ENCODE measurements around the gene KRTAP4-2.
"Not testable (repeated sequence)": the region's sequence is repeated elsewhere in the genome, so short reads cannot be mapped to it uniquely, and the experiment has no call there.

Gene KRTAP4-2

DNA sequence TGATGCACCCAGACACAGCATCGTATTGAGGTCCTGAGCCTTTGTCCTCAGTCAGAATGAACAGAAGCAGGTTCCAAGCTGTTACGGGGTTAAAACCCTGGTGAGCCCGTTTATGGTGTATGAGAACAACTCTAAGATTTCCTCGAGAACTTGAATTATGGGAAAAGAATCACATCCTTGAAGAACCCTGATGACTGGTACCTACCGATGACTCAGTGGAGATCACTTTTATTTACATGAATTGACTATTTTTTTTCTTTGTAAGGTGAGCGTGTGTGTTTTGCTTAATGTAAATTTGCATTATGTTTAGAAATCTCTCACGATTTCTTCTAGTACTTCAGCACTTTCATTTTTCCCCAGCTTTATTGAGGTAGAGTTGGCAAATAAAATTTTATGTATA is 14.2 kb downstream of the KRTAP4-2 start:
- Histone ChIP-seq H2AFZ (ENCODE audit: low read length) (no peak overlapping the region), H3K27me3 (ENCODE audit: insufficient read depth, low read length) (no peaks in the 10 kb centered on the region), H3K4me2 (ENCODE audit: low read length) (no peak overlapping the region), H3K9me3 (ENCODE audit: low read length) (no peaks in the 10 kb centered on the region), H4K20me1 (ENCODE audit: insufficient read depth, low read length) (no peaks in the 10 kb centered on the region), H3K79me2 (ENCODE audit: insufficient read depth, low read length) (no peaks in the 10 kb centered on the region), H3F3A (ENCODE audit: insufficient read depth, low read length) (no peaks in the 10 kb centered on the region), H3K4me3 (ENCODE audit: low read depth, low read length, poor library complexity, severe bottlenecking) (no peak overlapping the region), H3K27ac (ENCODE audit: low read depth, low read length, poor library complexity, severe bottlenecking) (no peak overlapping the region), H3K4me1 (ENCODE audit: insufficient read depth, low read length, severe bottlenecking) (no peaks in the 10 kb centered on the region), H3K36me3 (ENCODE audit: insufficient read depth, low read length) (no peaks in the 10 kb centered on the region), H3K9ac (ENCODE audit: low read length) (no peak overlapping the region), H3K9me2 (ENCODE audit: low read depth, low read length) (no peaks in the 10 kb centered on the region)
- no peak for TF ChIP-seq EZH2 (IDR thresholded peaks at IDR 0.05; ENCODE audit: borderline replicate concordance, low read length)
- TF ChIP-seq CTCF (IDR thresholded peaks at IDR 0.05; ENCODE audit: low read length) = no peak

- Histone ChIP-seq H3K9me3 (ENCODE audit: low read length) (no peaks in the 10 kb centered on the region), H4K20me1 (ENCODE audit: insufficient read depth, low read length) (no peaks in the 10 kb centered on the region), H3K4me3 (ENCODE audit: low read depth, low read length, poor library complexity, severe bottlenecking) (no peak within 1 kb of the TSS), H3K9ac (ENCODE audit: low read length) (no peak within 1 kb of the TSS), H3K9me2 (ENCODE audit: low read depth, low read length) (no peaks in the 10 kb centered on the region), H3K27ac (ENCODE audit: low read depth, low read length, poor library complexity, severe bottlenecking) (no peak within 1 kb of the TSS), H3K79me2 (ENCODE audit: insufficient read depth, low read length) (no peaks in the 10 kb centered on the region), H3K36me3 (ENCODE audit: insufficient read depth, low read length) (no peaks in the 10 kb centered on the region), H3K4me1 (ENCODE audit: insufficient read depth, low read length, severe bottlenecking) (no peaks in the 10 kb centered on the region), H3F3A (ENCODE audit: insufficient read depth, low read length) (no peaks in the 10 kb centered on the region), H3K27me3 (ENCODE audit: insufficient read depth, low read length) (no peaks in the 10 kb centered on the region), H3K4me2 (ENCODE audit: low read length) (no peak within 1 kb of the TSS), H2AFZ (ENCODE audit: low read length) (no peak within 1 kb of the TSS)
- TF ChIP-seq EZH2 (IDR thresholded peaks at IDR 0.05; ENCODE audit: borderline replicate concordance, low read length) = no peak
Measured at GRCh38 chr17:41160648-41161047, 17.4 kb downstream of the KRTAP4-2 start, which contains the start of gene KRTAP4-4. TSS of gene KRTAP4-4 (minus strand) at chr17:41160748. CDS start at chr17:41160691, 57 bp downstream.

- not testable (repeated sequence) for H3K9me2 ChIP-seq (ENCODE audit: low read depth, low read length); H3K27me3 ChIP-seq (ENCODE audit: insufficient read depth, low read length); H3K79me2 ChIP-seq (ENCODE audit: insufficient read depth, low read length)
Measured at GRCh38 chr17:41160190-41160589, 17.8 kb downstream of the KRTAP4-2 start.

GRCh38 chr17:41153856-41154255 is 24.2 kb downstream of the KRTAP4-2 start:
- Histone ChIP-seq H3K4me2 (ENCODE audit: low read length) (no peak overlapping the region), H4K20me1 (ENCODE audit: insufficient read depth, low read length) (no peaks in the 10 kb centered on the region), H3K4me1 (ENCODE audit: insufficient read depth, low read length, severe bottlenecking) (no peaks in the 10 kb centered on the region), H2AFZ (ENCODE audit: low read length) (no peak overlapping the region), H3K27ac (ENCODE audit: low read depth, low read length, poor library complexity, severe bottlenecking) (no peak overlapping the region), H3K79me2 (ENCODE audit: insufficient read depth, low read length) (no peaks in the 10 kb centered on the region), H3K36me3 (ENCODE audit: insufficient read depth, low read length) (no peaks in the 10 kb centered on the region), H3F3A (ENCODE audit: insufficient read depth, low read length) (no peaks in the 10 kb centered on the region), H3K4me3 (ENCODE audit: low read depth, low read length, poor library complexity, severe bottlenecking) (no peak overlapping the region), H3K9ac (ENCODE audit: low read length) (no peak overlapping the region), H3K9me3 (ENCODE audit: low read length) (no peaks in the 10 kb centered on the region), H3K27me3 (ENCODE audit: insufficient read depth, low read length) (no peaks in the 10 kb centered on the region), H3K9me2 (ENCODE audit: low read depth, low read length) (no peaks in the 10 kb centered on the region)
- TF ChIP-seq CTCF (IDR thresholded peaks at IDR 0.05; ENCODE audit: low read length) = no peak
- TF ChIP-seq EZH2 (IDR thresholded peaks at IDR 0.05; ENCODE audit: borderline replicate concordance, low read length) = no peak

More at GRCh38 chr17:41160190-41160589, 17.8 kb downstream of the KRTAP4-2 start:
- not testable (repeated sequence) for H3K9me3 ChIP-seq (ENCODE audit: low read length); H4K20me1 ChIP-seq (ENCODE audit: insufficient read depth, low read length); H2AFZ ChIP-seq (ENCODE audit: low read length); H3K36me3 ChIP-seq (ENCODE audit: insufficient read depth, low read length); H3K4me1 ChIP-seq (ENCODE audit: insufficient read depth, low read length, severe bottlenecking); H3K9ac ChIP-seq (ENCODE audit: low read length); H3K4me2 ChIP-seq (ENCODE audit: low read length); H3F3A ChIP-seq (ENCODE audit: insufficient read depth, low read length); H3K27ac ChIP-seq (ENCODE audit: low read depth, low read length, poor library complexity, severe bottlenecking); H3K4me3 ChIP-seq (ENCODE audit: low read depth, low read length, poor library complexity, severe bottlenecking)

Measured in OCI-LY1 (cell line).